Renal cortical epithelial cell (primary cell): Measurements from ENCODE around the gene DISP3. TPM values are rescaled to one million over a fixed set of nuclear protein-coding genes. Genes with fewer than 3 reads are reported as not detected.

Experiments used
- DNase-seq: peaks from one replicate; pipeline ENCODE4 v3.0.0-alpha.2; 2011; ENCODE audit warnings: low read depth
- total RNA-seq: library from RNA; depleted of rRNA; stranded (reverse); fragments of >200 nt; gene quantifications from 2 replicates; pipeline ENCODE4 v1.2.3, GENCODE V29; 2014

DISP3 gene
- total RNA-seq, 1 donor from 2014 or later = under 0.01 TPM

GRCh38 chr1:11456965-11457364 lies 22.0 kb upstream of the DISP3 start:
- DNase-seq = no peak

- no peak for DNase-seq
These were observed 20.1 kb upstream of the DISP3 start for GRCh38 chr1:11458811-11459275.

GRCh38 chr1:11461531-11462137 lies 17.3 kb upstream of the DISP3 start:
- DNase-seq = no peak

GRCh38 chr1:11462224-11462923 lies 16.6 kb upstream of the DISP3 start:
- no peak for DNase-seq

GRCh38 chr1:11463177-11463576 lies 15.8 kb upstream of the DISP3 start:
- no peak for DNase-seq

DNA sequence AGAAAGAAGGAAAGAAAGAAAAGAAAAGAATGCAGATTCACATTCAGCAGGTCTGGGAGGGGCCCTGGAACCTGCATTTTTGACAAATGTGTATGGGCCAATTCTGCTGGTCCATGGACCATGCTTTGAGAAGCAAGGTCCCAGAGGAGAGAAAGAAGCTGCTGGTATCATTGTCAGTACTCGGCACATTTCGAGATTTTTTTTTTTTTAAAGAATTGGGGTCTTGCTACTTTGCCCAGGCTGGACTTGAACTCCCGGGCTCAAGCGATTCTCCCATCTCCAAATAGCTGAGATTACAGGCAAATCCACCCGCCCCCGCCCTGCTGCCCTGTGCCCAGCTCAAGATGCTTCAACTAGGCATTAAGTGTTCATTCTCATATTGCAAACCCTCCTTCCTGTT lies 13.6 kb upstream of the DISP3 start:
- DNase-seq = no peak

DNA sequence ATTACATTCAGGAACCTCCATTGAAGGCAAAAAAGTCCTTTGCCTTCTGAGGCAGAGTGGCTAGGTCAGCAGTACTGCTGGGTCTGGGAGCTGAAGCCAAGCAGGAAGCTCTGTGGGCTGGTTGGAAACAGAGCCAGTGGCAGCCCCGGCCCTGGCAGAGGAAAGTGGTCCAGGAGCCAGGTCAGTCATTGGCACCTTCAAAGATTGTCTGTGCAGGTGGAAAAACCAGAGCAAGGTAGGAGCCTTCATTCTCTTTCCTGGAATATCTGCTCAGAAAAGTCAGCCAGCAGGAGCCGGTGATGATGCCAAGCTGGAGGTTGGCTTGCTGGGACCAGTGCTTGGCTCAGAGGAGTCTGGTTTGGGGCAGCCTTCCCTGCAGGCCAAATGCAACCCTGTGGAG lies 12.5 kb upstream of the DISP3 start:
- DNase-seq = no peak

DNA sequence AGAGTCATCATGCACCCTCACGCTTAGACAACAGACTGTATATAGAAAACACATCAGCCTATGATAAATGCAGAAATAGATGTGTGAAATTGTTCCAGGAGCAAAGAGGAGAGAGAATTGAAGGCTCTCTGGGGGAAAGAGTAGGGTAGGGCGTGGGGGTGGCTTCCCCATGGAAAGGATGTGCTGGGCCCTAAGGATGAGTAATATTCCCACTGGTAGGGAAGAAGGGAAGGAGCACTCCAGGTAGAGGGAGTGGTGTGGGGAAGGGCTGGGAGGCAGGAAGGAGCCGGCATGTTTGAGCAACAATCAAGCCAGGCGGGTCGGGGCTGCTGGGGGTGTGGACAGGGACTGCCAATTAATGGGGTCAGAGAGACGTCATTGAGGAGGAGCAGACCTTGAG lies 10.1 kb upstream of the DISP3 start:
- DNase-seq = no peak

GRCh38 chr1:11470912-11471311 lies 8.0 kb upstream of the DISP3 start:
- no peak for DNase-seq

- no peak for DNase-seq
These were observed 7.5 kb upstream of the DISP3 start for GRCh38 chr1:11471473-11471872.

GRCh38 chr1:11472284-11472683 lies 6.7 kb upstream of the DISP3 start:
- no peak for DNase-seq

DNA sequence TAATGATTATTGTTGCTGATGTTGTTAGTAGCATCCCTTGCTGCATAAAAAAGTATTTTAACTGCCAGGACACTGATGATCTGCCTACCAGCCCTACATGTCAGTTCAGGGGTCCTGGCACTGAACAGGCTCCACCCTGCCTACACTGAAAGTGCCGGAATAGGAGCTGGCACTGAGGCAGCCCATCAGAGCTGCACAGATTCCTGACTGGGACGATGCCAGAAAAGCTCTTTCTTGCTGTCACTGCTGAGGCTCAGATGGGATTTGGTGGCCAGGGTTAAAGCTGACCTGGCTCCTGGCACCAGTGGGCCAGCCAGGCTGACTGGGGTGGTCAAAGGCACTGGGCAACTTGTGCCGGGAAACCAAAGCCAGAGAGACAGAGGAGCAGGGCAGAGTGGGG lies 6.2 kb upstream of the DISP3 start:
- no peak for DNase-seq

GRCh38 chr1:11473491-11474034 lies 5.4 kb upstream of the DISP3 start:
- no peak for DNase-seq

- DNase-seq = no peak
These were observed 4.1 kb upstream of the DISP3 start for GRCh38 chr1:11474826-11475225.

DNA sequence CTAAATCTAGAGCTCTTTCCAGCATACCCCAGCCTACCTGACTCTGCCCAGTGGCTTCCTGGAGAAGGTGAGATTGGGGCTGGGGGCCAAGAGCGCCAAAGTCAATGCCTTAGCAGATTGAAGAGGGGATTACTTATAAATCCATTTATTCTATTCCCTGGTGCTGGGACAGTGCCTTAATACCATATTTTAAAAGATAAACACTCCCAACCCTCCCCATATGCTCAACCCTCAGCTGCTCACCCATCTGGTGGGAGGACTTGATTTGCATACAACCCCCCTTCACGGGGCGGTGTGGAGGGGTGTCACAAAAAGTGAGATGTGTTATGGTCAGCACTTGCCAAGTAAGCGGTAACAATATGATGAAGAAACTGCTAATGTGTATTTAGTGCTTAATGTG lies 3.2 kb upstream of the DISP3 start:
- DNase-seq = no peak

DNA sequence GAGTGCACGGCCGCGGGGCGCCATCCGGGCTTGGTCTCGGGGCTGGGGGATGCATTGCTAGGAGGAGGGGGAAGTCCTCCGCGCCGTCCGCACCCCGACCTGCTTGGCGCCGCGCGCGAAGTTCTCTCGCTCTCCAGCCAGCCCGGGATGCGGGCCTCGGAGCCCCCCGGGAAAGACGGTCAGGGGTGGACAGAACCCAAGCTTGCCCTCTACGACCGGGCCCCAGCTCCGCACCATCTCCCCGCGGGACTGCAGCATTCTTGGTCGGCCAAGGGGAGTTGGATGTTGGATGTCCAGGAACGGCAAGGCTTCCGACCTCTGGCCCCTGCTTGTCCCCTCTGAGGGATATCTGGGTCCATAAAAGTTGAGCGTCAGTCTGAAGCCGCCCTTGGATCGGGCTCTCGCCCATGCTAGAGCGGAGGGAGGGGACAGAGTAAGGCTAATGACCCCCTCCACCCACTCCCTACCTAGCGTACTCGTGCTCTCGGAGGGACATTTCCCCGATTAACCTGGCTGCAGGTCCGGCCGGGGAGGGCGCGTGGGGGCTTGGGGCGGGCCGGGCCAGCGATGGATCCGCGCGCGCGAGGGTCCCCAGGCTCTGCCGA lies 522 bp downstream of the DISP3 start:
- DNase-seq = no peak

DNA sequence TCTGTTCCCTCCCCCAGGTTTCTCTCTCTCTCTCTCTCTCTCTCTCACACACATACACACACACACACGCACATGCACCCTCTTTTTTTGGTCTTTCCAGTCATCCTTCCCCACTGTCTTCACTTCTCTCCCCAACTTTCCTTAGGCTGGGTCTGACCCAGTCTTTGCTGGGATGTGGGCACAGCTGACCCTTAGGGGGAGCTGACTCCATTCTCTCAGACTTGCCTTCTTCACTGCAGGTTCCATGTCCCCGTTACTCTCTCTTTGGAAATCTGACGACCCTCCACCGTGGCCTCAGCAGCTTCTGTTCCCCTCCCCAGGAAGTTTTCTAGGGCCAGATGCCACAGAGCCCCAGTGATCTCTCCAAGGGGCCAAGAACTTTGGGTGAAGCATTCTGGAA lies 2.1 kb downstream of the DISP3 start:
- DNase-seq = no peak

GRCh38 chr1:11482198-11482597 lies 3.2 kb downstream of the DISP3 start:
- DNase-seq = no peak

GRCh38 chr1:11482701-11483479 lies 3.9 kb downstream of the DISP3 start:
- no peak for DNase-seq

GRCh38 chr1:11483581-11484320 lies 4.8 kb downstream of the DISP3 start:
- peak; percentile 28 for DNase-seq

- DNase-seq = no peak
These were observed 5.3 kb downstream of the DISP3 start for GRCh38 chr1:11484321-11484655.

GRCh38 chr1:11485191-11485590 lies 6.2 kb downstream of the DISP3 start:
- no peak for DNase-seq
